Retina (tissue), 1 donor: ENCODE measurements around the gene FAR2.
A peak's percentile ranks its signal among the peaks of the same experiment; 100 is the strongest.
"Not testable (repeated sequence)": the region's sequence is repeated elsewhere in the genome, so short reads cannot be mapped to it uniquely, and the experiment has no call there.

Source experiments
- DNase-seq: peaks from one replicate; pipeline ENCODE4 v3.0.0-alpha.2; 2016

The FAR2 gene

DNA sequence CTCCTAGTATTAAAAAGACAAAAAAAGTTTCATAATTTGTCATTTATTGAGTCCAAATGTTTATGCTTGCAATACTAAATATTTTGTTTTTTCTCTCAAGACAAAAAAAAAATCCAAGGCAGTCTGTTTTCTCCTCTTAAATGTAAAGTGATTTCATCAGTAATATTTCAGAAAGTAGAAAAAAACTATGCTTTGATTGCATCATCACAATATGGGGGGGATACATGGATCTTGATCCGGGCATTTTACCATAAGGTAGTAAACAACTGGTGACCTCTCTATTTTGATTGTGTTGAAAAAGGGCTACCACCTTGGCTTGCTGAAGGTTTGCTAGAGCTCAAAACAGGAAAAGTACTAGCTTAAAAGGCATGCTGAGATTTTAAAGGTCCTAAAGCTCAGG, 188.2 kb downstream of the FAR2 start:
- no peak for DNase-seq

DNA sequence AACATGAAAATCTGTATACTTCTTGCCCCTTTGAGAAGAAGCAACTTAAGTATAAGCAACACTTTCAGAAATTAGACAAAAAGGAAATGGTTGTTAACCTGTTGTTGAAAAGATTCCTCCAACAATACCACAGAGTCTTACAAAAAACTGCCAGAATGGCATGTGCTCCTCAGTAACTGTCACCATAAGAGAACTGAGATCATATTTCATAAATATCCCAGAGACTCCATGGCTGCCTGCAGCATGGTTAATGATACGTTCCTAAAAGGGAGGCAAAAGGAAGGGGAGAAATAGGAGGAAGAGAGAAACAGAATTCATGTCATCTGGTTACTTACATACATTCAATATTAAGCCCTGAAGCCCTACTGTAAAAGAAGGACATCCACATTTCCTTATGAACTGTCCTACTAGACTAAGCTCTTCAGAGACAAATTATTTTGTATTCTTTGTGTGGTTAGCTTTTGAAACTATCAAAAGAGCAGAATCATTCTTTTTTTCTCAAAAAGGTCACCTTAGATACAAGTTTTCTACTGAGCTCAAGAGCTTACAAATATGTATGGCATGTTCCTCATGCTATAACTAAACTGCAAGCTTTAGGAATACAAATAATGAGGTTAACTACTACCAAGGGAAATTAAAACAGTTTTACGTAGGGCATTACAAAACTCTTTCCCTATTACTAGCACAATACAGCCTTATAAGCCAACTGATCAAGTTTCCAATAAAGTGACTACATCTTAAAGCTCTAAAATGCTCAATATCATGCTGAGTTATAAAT, 194.1 kb downstream of the FAR2 start:
- no peak for DNase-seq

DNA sequence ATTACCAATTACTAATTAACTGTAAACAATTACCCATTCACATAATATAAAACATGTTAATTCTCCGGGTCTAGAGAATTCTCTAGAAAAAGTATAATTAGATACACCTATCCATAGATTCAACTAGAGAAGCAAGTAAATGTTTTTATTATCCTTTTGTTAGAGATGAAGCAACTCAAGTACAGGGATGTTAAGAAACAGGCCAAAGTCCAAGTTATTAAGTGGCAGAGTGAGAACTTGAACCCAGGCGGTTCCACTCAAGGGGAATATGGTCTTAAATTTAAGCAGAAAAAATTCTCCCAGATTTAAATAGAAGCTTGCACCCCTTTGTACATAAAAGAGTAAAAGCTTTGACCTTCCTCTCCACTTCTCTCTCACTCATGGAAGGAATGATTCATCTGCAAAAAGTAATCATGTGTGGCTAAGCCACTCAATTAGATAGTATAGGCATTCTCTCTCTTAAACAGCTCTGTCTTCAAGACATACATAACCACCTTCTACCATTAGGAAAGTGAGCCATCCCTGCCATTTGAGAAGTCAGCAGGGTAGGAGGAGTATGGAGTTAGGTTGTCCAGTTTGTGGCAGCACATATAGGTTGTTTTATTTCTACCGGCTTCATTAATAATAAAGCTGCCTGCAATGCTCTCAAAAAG, 197.8 kb downstream of the FAR2 start:
- no peak for DNase-seq

DNA sequence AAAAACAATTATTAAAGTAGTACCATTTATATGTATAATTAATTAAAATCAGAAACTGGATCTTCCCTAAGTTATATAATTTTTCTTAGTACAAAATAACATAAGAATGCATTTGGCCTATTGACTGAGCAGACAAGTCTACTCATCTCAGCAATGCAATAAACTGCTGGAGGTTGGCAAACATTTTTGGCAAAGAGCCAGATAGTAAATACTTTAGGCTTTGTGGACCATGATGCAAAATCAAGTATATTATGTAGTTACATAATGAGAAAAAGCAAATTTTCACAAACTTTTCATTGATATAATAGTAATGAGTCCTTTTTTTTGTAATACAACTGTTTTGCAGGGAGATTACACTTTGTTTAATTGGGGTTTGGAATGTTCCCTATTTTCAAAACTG, 201.0 kb downstream of the FAR2 start:
- no peak for DNase-seq

DNA sequence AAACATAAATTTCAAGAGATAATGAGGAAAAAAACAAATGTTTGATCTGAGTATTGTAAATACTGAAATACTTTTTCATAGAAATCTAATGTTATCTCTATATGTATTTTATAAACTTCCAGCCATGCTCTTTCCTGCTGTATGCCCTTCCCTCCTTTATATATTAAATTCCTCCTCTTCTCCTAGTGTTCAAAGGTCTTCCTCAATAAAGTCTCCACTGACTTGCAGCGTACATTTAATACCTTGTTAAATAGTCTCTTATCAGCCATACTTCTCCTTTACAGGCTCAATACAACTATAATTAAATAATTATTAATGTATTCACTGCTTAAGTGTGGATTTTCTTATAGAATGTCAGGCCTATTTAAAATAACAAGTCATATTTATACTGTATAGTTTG, 205.9 kb downstream of the FAR2 start:
- DNase-seq, result no peak

DNA sequence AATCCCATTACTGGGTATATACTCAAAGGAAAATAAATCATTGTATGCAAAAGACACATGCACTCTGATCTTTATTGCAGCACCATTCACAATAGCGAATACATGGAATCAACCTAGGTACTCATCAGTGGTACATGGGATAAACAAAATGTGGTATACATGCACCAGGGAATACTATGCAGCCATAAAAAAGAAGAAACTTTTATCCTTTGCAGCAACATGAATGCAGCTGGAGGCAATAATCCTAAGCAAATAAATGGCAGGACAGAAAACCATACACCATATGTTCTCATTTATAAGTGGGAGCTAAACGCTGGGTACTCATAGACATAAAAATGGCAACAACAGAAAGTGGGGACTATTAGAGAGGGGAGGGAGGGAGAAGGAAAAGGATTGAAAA, 216.0 kb downstream of the FAR2 start:
- DNase-seq, result no peak

DNA sequence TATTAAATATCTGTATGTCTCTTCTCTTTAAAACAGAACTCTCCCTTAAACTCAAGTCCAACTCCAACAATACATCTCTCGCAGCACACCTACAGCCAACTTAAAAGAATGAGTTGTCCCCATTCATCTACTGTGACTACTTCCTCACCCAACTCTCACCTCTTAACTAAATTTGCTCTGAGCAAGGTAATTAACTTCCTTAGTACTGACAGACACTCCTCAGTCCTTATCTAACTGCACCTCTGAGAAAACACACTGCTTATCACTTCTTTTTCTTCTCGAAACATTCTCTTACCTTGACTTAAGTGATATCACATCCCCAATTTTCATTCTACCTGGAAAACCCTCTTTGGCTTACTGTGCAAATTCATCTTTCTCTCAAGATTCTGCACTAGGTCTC, 224.9 kb downstream of the FAR2 start:
- no peak for DNase-seq

DNA sequence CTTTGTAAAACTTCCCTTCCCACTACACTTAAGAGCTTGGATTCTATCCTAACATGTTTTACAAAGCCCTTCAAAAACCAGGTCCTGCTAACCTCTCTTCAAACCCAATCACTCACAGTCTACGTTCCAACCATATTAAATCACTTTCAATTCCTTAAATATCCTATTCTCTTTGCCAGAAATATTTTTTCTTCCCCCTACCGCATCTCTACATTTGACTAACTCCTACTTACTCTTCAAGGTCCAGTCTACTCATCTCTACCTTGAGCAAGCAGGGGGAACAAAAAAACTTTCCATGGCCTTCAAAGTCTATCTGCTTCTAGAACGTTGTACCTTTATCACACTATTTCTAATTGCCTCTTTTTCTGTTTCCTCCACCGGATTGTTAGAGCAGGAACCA, 225.8 kb downstream of the FAR2 start:
- DNase-seq, result no peak

DNA sequence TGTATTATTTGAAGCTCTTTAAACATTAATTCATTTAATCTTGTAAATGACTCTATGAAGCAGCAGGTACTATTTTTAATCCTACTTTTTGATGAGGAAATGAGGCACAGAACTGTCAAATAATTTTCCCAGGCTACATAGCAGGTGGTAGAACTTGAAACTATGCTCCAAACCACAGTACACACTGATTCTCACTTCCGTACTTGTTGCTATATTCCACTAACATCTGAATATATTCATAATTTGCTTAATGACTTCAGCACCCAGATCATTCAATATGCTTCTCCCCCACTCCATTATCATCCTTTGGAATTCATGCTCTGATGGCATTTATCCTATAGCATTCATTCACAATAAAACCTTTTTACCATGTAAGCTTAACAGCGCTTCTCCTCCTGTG, 227.0 kb downstream of the FAR2 start:
- no peak for DNase-seq

DNA sequence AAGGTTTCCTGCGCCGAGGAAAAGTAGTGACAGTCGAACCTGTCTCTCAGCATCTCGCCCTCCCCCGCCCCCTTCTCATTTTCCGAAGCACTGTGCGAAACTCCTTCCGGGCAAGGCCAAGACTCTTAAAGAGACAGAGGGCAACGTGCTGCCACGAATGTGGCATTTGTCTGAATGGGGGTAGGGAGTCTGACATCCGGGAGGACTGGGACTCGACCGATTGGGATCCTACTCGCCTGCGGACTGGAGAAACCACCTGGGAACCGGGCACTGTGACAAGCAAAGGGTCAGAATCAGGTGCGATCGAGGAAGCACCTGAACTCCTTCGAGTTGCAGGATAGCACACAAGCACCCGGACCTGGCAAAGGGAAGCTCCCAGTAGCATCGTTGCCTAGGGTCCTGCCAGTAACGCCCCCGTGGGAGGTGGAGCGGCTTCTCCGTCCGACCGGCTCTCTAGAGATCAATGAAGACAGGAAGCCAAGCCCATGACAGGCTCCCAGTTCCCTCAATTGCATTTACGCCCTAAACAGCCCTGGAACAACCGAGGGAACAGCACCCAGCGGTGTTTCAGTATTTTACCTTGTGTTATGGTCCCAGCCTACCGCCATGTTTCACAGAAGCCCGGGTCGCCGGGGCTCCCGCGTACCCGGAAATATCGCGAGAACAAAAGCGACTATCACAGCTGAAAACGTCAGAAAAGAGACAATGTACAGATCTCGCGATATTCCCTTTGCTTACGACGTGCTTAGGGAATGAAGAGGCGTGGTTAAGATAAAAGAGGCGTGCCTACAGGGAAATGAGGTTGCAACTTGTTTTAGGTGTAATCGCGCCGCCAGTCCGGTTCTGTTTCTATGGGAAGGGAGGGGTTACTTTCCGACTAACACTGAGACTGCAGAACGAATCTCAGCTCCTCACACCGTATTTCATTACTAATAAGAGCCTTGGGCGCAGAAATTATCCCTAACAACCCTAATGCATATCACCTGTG, 231.8 kb downstream of the FAR2 start, which contains the start of gene ERGIC2:
TSS of gene ERGIC2 (minus strand) at position 637 of the 988 bp plus-strand sequence. CDS start 9,539 bp downstream, outside the sequence.
- DNase-seq, result peak; percentile 97

DNA sequence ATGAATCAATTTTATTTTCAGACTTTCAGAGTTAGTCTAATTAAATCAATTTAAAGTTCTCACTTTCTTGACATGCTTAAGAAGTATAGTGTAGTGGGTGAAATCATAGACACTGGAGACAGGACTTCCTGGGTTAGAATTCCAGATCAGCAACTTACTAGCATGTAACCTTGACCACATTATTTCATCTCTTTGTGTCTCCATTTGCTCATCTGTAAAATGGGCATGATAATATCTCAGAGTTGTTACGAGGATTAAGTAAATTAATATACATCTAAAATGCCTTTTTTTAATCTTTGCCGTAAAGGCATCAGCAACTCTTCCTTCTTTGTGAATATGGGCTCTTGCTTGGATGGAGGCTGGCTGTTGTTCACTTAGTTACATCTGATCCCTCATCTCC, 233.2 kb downstream of the FAR2 start:
- no peak for DNase-seq

DNA sequence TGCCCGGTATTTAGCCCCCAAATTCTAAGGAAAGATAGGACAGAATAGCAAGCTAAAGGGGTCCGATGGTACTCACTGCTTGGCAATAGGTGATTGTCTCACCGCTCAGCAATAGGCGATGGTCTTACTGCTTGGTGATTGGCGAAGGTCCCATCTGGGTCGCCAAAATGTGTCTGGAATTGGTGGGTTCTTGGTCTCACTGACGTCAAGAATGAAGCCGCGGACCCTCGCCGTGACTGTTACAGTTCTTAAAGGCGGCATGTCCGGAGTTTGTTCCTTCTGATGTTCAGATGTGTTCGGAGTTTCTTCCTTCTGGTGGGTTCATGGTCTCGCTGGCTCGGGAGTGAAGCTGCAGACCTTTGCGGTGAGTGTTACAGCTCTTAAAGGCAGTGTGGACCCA, 236.1 kb downstream of the FAR2 start:
- DNase-seq, result not testable (repeated sequence)
